ENCODE data around the gene NBPF26. TPM values are rescaled to one million over a fixed set of nuclear protein-coding genes. Genes with fewer than 3 reads are reported as not detected.

Gene NBPF26
- 3.9 to 5.7 TPM (median 5.1 TPM) in 5 replicates for total RNA-seq (2022; extraction: Qiagen RNA extraction; ENCODE audit: low read depth)

GRCh38 chr1:120723715-120724402, at the start of gene NBPF26:
NBPF26 (plus strand) TSS chr1:120723945.

Other genes with a start within 250 kb of the NBPF26 start
- gene PPIAL4A, start 165.8 kb downstream of the NBPF26 start, total RNA-seq (2022; extraction: Qiagen RNA extraction; ENCODE audit: low read depth) = not detected in 5 replicates

Data from A549 treated with ZK216348 at 1 μM for 4 hours (cell line).